ENCODE data around the gene SERP2. TPM values are rescaled to one million over a fixed set of nuclear protein-coding genes. Genes with fewer than 3 reads are reported as not detected.

Gene SERP2
- total and polyA plus RNA-seq, 9 of the 15 experiments (the other 6 are each of a cell fraction or from before 2014, with no cell fraction given): 0.13 TPM; not detected in 8

DNA sequence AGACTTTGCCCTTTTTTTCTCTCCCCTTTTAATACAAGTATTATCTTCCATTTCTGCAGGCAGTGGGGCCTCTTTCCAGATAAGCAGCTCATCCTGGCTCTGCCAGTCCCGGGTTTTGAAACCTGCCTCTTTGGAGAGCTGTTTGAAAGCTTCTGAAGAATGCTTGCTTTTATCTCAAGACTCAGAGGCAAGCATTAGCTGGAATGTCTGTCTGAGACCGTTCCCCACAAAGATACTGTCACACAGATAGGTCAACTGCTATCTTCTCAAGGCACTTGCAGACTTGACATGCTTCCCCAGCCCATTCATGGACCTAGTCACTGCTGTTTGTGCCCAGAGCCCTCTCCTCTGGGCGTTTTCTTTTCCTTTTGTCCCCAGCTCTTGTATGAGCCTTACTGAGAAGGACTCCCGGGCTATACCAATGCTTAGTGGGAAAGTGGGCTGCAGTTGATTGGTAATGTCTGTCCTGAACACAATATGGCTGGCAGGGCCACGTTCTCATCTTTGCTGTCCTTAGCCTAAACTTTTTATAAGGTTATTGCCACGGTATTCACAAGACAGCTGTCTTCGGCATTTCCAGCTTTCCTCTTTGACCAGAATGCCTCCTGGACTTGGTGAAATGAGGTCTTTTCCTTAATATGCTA is 13.4 kb downstream of the SERP2 start (continued):
- TF ChIP-seq, protein P1, sequence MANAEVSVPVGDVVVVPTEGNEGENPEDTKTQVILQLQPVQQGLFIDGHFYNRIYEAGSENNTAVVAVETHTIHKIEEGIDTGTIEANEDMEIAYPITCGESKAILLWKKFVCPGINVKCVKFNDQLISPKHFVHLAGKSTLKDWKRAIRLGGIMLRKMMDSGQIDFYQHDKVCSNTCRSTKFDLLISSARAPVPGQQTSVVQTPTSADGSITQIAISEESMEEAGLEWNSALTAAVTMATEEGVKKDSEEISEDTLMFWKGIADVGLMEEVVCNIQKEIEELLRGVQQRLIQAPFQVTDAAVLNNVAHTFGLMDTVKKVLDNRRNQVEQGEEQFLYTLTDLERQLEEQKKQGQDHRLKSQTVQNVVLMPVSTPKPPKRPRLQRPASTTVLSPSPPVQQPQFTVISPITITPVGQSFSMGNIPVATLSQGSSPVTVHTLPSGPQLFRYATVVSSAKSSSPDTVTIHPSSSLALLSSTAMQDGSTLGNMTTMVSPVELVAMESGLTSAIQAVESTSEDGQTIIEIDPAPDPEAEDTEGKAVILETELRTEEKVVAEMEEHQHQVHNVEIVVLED (CRISPR knock-in tag; IDR thresholded peaks at IDR 0.05): no peak
- TF ChIP-seq ZNF217 (CRISPR knock-in tag; IDR thresholded peaks at IDR 0.05): no peak
- peak; percentile 93 for TF ChIP-seq PML (IDR thresholded peaks at IDR 0.05; ENCODE audit: low read length)
- TF ChIP-seq TAF9B (IDR thresholded peaks at IDR 0.05; ENCODE audit: partially characterized antibody): no peak
- no peak for TF ChIP-seq ZNF785 (CRISPR knock-in tag; IDR thresholded peaks at IDR 0.05)
- TF ChIP-seq, protein P2, sequence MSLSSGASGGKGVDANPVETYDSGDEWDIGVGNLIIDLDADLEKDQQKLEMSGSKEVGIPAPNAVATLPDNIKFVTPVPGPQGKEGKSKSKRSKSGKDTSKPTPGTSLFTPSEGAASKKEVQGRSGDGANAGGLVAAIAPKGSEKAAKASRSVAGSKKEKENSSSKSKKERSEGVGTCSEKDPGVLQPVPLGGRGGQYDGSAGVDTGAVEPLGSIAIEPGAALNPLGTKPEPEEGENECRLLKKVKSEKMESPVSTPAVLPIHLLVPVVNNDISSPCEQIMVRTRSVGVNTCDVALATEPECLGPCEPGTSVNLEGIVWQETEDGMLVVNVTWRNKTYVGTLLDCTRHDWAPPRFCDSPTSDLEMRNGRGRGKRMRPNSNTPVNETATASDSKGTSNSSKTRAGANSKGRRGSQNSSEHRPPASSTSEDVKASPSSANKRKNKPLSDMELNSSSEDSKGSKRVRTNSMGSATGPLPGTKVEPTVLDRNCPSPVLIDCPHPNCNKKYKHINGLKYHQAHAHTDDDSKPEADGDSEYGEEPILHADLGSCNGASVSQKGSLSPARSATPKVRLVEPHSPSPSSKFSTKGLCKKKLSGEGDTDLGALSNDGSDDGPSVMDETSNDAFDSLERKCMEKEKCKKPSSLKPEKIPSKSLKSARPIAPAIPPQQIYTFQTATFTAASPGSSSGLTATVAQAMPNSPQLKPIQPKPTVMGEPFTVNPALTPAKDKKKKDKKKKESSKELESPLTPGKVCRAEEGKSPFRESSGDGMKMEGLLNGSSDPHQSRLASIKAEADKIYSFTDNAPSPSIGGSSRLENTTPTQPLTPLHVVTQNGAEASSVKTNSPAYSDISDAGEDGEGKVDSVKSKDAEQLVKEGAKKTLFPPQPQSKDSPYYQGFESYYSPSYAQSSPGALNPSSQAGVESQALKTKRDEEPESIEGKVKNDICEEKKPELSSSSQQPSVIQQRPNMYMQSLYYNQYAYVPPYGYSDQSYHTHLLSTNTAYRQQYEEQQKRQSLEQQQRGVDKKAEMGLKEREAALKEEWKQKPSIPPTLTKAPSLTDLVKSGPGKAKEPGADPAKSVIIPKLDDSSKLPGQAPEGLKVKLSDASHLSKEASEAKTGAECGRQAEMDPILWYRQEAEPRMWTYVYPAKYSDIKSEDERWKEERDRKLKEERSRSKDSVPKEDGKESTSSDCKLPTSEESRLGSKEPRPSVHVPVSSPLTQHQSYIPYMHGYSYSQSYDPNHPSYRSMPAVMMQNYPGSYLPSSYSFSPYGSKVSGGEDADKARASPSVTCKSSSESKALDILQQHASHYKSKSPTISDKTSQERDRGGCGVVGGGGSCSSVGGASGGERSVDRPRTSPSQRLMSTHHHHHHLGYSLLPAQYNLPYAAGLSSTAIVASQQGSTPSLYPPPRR (CRISPR knock-in tag; IDR thresholded peaks at IDR 0.05; ENCODE audit: borderline replicate concordance): no peak
- no peak for TF ChIP-seq FOS (IDR thresholded peaks at IDR 0.05; ENCODE audit: extremely low read depth, insufficient read length)
- TF ChIP-seq NFRKB (IDR thresholded peaks at IDR 0.05; ENCODE audit: low read depth): no peak
- TF ChIP-seq, protein P3, sequence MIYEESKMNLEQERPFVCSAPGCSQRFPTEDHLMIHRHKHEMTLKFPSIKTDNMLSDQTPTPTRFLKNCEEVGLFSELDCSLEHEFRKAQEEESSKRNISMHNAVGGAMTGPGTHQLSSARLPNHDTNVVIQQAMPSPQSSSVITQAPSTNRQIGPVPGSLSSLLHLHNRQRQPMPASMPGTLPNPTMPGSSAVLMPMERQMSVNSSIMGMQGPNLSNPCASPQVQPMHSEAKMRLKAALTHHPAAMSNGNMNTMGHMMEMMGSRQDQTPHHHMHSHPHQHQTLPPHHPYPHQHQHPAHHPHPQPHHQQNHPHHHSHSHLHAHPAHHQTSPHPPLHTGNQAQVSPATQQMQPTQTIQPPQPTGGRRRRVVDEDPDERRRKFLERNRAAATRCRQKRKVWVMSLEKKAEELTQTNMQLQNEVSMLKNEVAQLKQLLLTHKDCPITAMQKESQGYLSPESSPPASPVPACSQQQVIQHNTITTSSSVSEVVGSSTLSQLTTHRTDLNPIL (CRISPR knock-in tag; IDR thresholded peaks at IDR 0.05): no peak
- TF ChIP-seq KDM1A (IDR thresholded peaks at IDR 0.05): peak; percentile 79 to 91; a peak in 3 of 4 replicates
- no peak for TF ChIP-seq ZFX (CRISPR knock-in tag; IDR thresholded peaks at IDR 0.05)
- 0 out of 2 replicates have a peak, but pooled peaks have one; percentile 16 for TF ChIP-seq TCF7 (IDR thresholded peaks at IDR 0.05; ENCODE audit: borderline replicate concordance)
- no peak for TF ChIP-seq ZNF436 (CRISPR knock-in tag; IDR thresholded peaks at IDR 0.05)
- TF ChIP-seq ZFP36 (IDR thresholded peaks at IDR 0.05; ENCODE audit: low read depth, low read length, partially characterized antibody): no peak
- no peak for TF ChIP-seq ZNF79 (CRISPR knock-in tag; IDR thresholded peaks at IDR 0.05; ENCODE audit: low read depth)
- no peak for TF ChIP-seq ZNF324 (CRISPR knock-in tag; IDR thresholded peaks at IDR 0.05)
- TF ChIP-seq ZNF134 (CRISPR knock-in tag; conservative IDR thresholded peaks at IDR 0.05): no peak
- TF ChIP-seq PTRF (tag; IDR thresholded peaks at IDR 0.05): no peak
- TF ChIP-seq GABPB1 (CRISPR knock-in tag; IDR thresholded peaks at IDR 0.05): no peak
- TF ChIP-seq PHF8 (IDR thresholded peaks at IDR 0.05; ENCODE audit: borderline replicate concordance, low read length): no peak
- TF ChIP-seq SPI1 (IDR thresholded peaks at IDR 0.05; ENCODE audit: borderline replicate concordance, low read depth, low read length): no peak
- no peak for TF ChIP-seq BMI1 (IDR thresholded peaks at IDR 0.05; ENCODE audit: low read length)
- TF ChIP-seq TBL1XR1 (IDR thresholded peaks at IDR 0.05; ENCODE audit: low read length in 2 of 2): peak; percentile 78 to 91; a peak in 3 of 4 replicates

All from K562 (cell line).